HG03469 (cell line): ENCODE results near the gene TET2.
A peak's percentile ranks its signal among the peaks of the same experiment; 100 is the strongest.

Experiments
- ATAC-seq: cut with Tn5 transposase; IDR thresholded peaks from one replicate; pipeline ENCODE4 v1.9.1; 2021; ENCODE audit warnings: mild to moderate bottlenecking, moderate library complexity, moderate number of reproducible peaks; ENCODE audit not compliant: unreplicated experiment

Gene TET2

GRCh38 chr4:105140684-105141490, 5.8 kb upstream of the TET2 start:
- no peak for ATAC-seq

- ATAC-seq: no peak
These were observed 1.3 kb upstream of the TET2 start for GRCh38 chr4:105145156-105145902.

GRCh38 chr4:105145903-105146275, 787 bp upstream of the TET2 start:
- ATAC-seq: peak; percentile 8

GRCh38 chr4:105147016-105147552, 408 bp downstream of the TET2 start:
- no peak for ATAC-seq

- ATAC-seq: no peak
These were observed 981 bp downstream of the TET2 start for GRCh38 chr4:105147553-105148161.

- no peak for ATAC-seq
These were observed 1.7 kb downstream of the TET2 start for GRCh38 chr4:105148356-105148755.

- ATAC-seq: no peak
These were observed 2.1 kb downstream of the TET2 start for GRCh38 chr4:105148776-105149175.

- no peak for ATAC-seq
These were observed 3.1 kb downstream of the TET2 start for GRCh38 chr4:105149771-105150170.

GRCh38 chr4:105150503-105150902, 3.8 kb downstream of the TET2 start:
- ATAC-seq: no peak

GRCh38 chr4:105153749-105154148, 7.1 kb downstream of the TET2 start:
- no peak for ATAC-seq

GRCh38 chr4:105154576-105154975, 7.9 kb downstream of the TET2 start:
- ATAC-seq: no peak

- no peak for ATAC-seq
These were observed 8.8 kb downstream of the TET2 start for GRCh38 chr4:105155426-105155825.

- ATAC-seq: no peak
These were observed 12.2 kb downstream of the TET2 start for GRCh38 chr4:105158837-105159236.

GRCh38 chr4:105162123-105162796, 15.6 kb downstream of the TET2 start:
- ATAC-seq: no peak

GRCh38 chr4:105164548-105164947, 17.9 kb downstream of the TET2 start:
- ATAC-seq: no peak

- no peak for ATAC-seq
These were observed 19.4 kb downstream of the TET2 start for GRCh38 chr4:105166066-105166465.

GRCh38 chr4:105170711-105171110, 24.0 kb downstream of the TET2 start:
- ATAC-seq: no peak

GRCh38 chr4:105171912-105172311, 25.2 kb downstream of the TET2 start:
- no peak for ATAC-seq

- ATAC-seq: no peak
These were observed 27.4 kb downstream of the TET2 start for GRCh38 chr4:105174098-105174497.

- ATAC-seq: no peak
These were observed 33.1 kb downstream of the TET2 start for GRCh38 chr4:105179539-105180401.
